Activated naive CD4-positive, alpha-beta T cell treated with anti-CD3 and anti-CD28 coated beads for 36 hours (primary cell): Measurements from ENCODE around the gene SLC9A3. TPM values are rescaled to one million over a fixed set of nuclear protein-coding genes. Genes with fewer than 3 reads are reported as not detected.
"Not testable (repeated sequence)": the region's sequence is repeated elsewhere in the genome, so short reads cannot be mapped to it uniquely, and the experiment has no call there.

Experiments used
- CTCF ChIA-PET: fragments of 350-600 bp; sonication (Branson Sonifier 250); formaldehyde crosslinking; loops from one replicate; lab custom pipeline; 2021; ENCODE audit warnings: antibody characterized with exemption; lab: Charles Lee
- DNase-seq: peaks from one replicate; pipeline ENCODE4 v3.0.0-alpha.2; 2020
- H3K27ac Mint-ChIP-seq: one replicate; pipeline ENCODE4 v1.8.0; 2021; ENCODE audit warnings: mild to moderate bottlenecking, mixed read lengths
- H3K27me3 Mint-ChIP-seq: one replicate; pipeline ENCODE4 v1.8.0; 2021; ENCODE audit warnings: low read depth, mixed read lengths
- H3K36me3 Mint-ChIP-seq: one replicate; pipeline ENCODE4 v1.8.0; 2021; ENCODE audit warnings: low read depth, mixed read lengths
- H3K4me1 Mint-ChIP-seq: one replicate; pipeline ENCODE4 v1.8.0; 2021; ENCODE audit warnings: low read depth, mixed read lengths
- H3K4me3 Mint-ChIP-seq: one replicate; pipeline ENCODE4 v1.8.0; 2021; ENCODE audit warnings: mild to moderate bottlenecking, moderate library complexity, mixed read lengths
- H3K9me3 Mint-ChIP-seq: one replicate; pipeline ENCODE4 v1.8.0; 2021; ENCODE audit warnings: mixed read lengths
- intact Hi-C: fragments of 100-400 bp; cut with micrococcal nuclease; formaldehyde crosslinking; loops from one replicate; pipeline ENCODE4 v1.15.1; 2023
- total RNA-seq, 2 experiments: library from RNA; stranded (reverse); gene quantifications; one replicate each; pipeline ENCODE4 v1.2.3, GENCODE V29; 2021

SLC9A3 gene
- total RNA-seq, 2 experiments from 2014 or later = 1.6 to 2.3 TPM

DNA sequence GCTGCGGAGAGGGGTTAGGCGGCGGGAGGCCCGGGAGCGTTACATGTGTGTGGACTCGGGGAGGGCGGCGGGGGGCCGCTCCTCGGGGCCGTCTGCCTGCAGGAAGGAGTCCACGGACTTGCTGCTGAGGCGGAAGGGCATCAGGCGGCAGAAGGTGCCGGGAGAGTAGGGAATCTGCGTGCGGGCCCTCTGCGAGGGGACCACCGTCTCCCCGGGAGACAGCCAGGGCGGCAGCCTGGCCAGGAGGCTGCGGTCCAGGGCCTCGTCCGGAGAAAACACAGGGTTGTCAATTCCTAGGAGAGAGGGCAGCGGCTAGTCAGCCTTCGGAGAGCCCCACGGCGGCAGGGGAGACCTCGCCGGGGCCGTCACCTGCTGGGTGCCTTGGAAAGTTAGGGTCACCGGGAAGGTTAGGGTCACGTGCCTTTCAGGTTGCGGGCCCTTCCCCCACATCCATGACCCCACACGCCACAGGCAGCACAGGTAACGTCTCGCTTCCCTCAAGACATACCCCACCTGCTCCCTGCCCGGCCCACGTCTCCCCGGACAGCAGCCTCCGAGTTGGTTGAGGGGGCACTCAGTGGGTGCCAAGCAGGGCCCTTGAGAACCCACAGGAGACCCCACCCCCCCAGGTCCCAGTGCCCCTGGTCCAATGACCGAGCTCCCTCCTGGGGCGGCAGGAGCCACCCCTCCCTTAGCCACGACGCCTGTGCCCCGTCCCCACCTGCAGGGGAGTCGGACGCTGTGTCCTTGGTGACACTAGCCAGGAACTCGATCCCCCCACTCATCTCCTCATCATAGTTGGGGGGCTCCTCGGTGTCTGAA, 49.2 kb downstream of the SLC9A3 start:
- CTCF ChIA-PET = no interaction called here
- intact Hi-C loops = loop anchor here (5.0 to 10.0 kb wide), 3 partner anchors 258 to 870 kb away; partner anchors contain the start of genes CCDC127, CLPTM1L and SDHA
- Mint-ChIP-seq H3K4me3 (peak overlapping the region; percentile 56), H3K9me3 (no peaks in the 10 kb centered on the region), H3K27me3 (peaks cover 2% of the 10 kb centered on the region), H3K4me1 (peaks cover 22% of the 10 kb centered on the region), H3K27ac (no peak overlapping the region), H3K36me3 (peaks cover 9% of the 10 kb centered on the region)
- DNase-seq = no peak

- Mint-ChIP-seq H3K36me3 (peaks cover 11% of the 10 kb centered on the region), H3K4me1 (peaks cover 28% of the 10 kb centered on the region), H3K4me3 (peak overlapping the region; percentile 81)
- CTCF ChIA-PET = interaction anchor here (1.3 to 1.7 kb wide), 2 partner anchors 25 to 28 kb away, joined by 3 to 20 read pairs; no protein-coding TSS in a partner anchor
- not testable (repeated sequence) for H3K27me3 Mint-ChIP-seq, H3K27ac Mint-ChIP-seq, H3K9me3 Mint-ChIP-seq, DNase-seq
- intact Hi-C loops = loop anchor here (5.0 to 10.0 kb wide), 3 partner anchors 257 to 870 kb away; partner anchors contain the start of genes CCDC127, CLPTM1L and SDHA
Observed at GRCh38 chr5:474232-474839, 49.9 kb downstream of the SLC9A3 start.

GRCh38 chr5:473551-474192, 50.6 kb downstream of the SLC9A3 start:
- Mint-ChIP-seq H3K9me3 (no peaks in the 10 kb centered on the region), H3K4me3 (peak overlapping the region; percentile 81), H3K4me1 (peaks cover 28% of the 10 kb centered on the region), H3K27ac (no peak overlapping the region), H3K27me3 (peaks cover 2% of the 10 kb centered on the region), H3K36me3 (peaks cover 13% of the 10 kb centered on the region)
- peak; percentile 31 for DNase-seq
- CTCF ChIA-PET = interaction anchor here (0.6 to 1.7 kb wide), 3 partner anchors 24 to 264 kb away, joined by 3 to 20 read pairs (median 3); no protein-coding TSS in a partner anchor
- intact Hi-C loops = loop anchor here (1.0 to 10.0 kb wide), 7 partner anchors 15 to 871 kb away; partner anchors contain the start of genes CCDC127, CEP72, CLPTM1L and SDHA

DNA sequence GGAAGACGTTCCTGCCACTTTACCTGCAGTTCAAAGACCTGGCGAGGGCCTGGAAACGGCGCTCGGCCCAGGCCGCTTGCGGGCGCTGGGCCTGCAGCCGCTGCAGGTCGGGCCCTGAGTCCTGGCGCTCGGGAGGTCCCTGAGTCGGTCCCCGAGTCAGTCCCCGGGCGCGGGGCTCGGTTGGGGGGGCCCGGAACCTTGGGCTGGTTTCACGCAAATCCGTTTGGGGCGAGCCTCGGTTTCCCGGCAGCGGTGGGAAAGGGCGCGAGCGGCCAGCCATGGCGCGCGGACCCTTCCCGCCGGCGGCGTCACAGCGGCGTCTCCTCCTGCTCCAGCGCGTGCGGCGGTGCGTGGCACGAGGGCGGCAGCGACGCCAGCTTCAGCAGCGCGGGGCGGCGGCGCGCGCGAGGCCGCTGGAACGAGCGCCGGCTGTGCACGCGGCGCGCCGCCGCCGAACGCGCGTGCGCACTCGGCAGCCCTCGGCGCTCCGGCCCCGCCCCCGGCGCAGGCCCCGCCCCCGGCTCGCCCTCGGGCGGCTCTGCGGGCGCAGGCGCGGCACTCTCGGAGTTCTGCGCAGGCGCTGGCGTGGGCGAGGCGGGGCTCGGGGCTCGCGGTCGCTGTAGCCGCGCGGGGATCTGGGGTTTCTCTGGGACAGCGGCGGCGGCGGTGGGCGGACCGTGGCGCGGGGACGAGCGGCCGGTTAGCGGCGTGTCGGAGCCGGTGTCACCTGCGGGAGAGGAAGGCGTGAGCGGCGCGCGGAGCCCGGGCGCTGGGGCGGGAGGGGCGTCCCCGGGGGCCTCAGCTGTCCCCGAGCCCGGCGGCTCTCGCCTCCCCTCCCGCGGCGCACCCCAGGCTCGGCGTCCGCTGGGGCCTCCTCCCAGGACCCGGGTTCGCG, 51.3 kb downstream of the SLC9A3 start:
- peak overlapping the region; percentile 78 for H3K4me3 Mint-ChIP-seq
- intact Hi-C loops = loop anchor here (1.0 to 10.0 kb wide), 8 partner anchors 9 to 872 kb away; partner anchors contain the start of genes CCDC127, CEP72, CLPTM1L and SDHA
- peaks cover 28% of the 10 kb centered on the region for H3K4me1 Mint-ChIP-seq
- H3K27me3 Mint-ChIP-seq = peaks cover 2% of the 10 kb centered on the region
- CTCF ChIA-PET = interaction anchor here (0.6 to 1.7 kb wide), 5 partner anchors 14 to 263 kb away, joined by 3 to 20 read pairs (median 4); no protein-coding TSS in a partner anchor
- no peaks in the 10 kb centered on the region for H3K9me3 Mint-ChIP-seq
- peak overlapping the region; percentile 81 for H3K27ac Mint-ChIP-seq
- DNase-seq = peak; percentile 86
- H3K36me3 Mint-ChIP-seq = peaks cover 13% of the 10 kb centered on the region

DNA sequence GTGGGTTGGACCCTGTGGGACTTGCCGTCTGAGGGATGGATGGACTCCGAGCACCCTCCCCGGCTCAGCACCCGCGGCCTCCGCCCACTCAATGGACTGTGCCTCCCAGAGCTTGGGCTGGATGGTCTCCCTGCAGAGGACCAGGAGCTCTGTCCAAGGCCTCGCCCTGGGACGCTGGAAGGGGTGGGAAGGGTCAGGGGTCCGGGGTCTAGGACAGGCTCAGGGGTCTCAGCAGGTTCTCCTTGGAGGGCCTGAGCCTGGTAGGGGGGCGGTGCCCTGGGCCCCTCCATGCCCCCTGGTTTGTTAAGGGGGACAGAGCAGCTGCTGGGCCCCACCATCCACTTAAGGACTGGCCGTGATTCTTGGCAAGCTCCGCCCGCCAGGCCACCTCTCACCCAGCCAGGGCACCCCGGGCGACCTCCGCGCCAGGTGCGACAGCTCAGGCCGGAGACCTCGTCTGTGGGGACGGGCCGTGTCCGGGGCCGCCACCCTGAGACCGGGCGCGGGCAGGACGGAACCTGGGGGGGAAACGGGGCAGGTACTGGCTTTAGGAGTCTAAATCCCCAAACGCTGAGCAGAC, 52.1 kb downstream of the SLC9A3 start:
- DNase-seq = peak; percentile 38
- H3K4me3 Mint-ChIP-seq = peak overlapping the region; percentile 78
- intact Hi-C loops = loop anchor here (1.0 to 10.0 kb wide), 7 partner anchors 8 to 873 kb away; partner anchors contain the start of genes CCDC127, CLPTM1L and SDHA
- CTCF ChIA-PET = interaction anchor here (0.7 to 1.2 kb wide), 4 partner anchors 13 to 27 kb away, joined by 3 to 6 read pairs (median 4); no protein-coding TSS in a partner anchor
- H3K9me3 Mint-ChIP-seq = no peaks in the 10 kb centered on the region
- peaks cover 28% of the 10 kb centered on the region for H3K4me1 Mint-ChIP-seq
- H3K27me3 Mint-ChIP-seq = peaks cover 2% of the 10 kb centered on the region
- peak overlapping the region; percentile 81 for H3K27ac Mint-ChIP-seq
- peaks cover 13% of the 10 kb centered on the region for H3K36me3 Mint-ChIP-seq

- peaks cover 28% of the 10 kb centered on the region for H3K4me1 Mint-ChIP-seq
- peaks cover 13% of the 10 kb centered on the region for H3K36me3 Mint-ChIP-seq
- no peak for DNase-seq
- CTCF ChIA-PET = interaction anchor here (0.7 to 1.2 kb wide), 4 partner anchors 13 to 27 kb away, joined by 3 to 6 read pairs (median 4); no protein-coding TSS in a partner anchor
- H3K27me3 Mint-ChIP-seq = peaks cover 2% of the 10 kb centered on the region
- peak overlapping the region; percentile 81 for H3K27ac Mint-ChIP-seq
- peak overlapping the region; percentile 78 for H3K4me3 Mint-ChIP-seq
- H3K9me3 Mint-ChIP-seq = no peaks in the 10 kb centered on the region
- intact Hi-C loops = loop anchor here (1.0 to 10.0 kb wide), 7 partner anchors 7 to 873 kb away; partner anchors contain the start of genes CCDC127, CLPTM1L and SDHA
Observed at GRCh38 chr5:471750-472058, 52.5 kb downstream of the SLC9A3 start.

DNA sequence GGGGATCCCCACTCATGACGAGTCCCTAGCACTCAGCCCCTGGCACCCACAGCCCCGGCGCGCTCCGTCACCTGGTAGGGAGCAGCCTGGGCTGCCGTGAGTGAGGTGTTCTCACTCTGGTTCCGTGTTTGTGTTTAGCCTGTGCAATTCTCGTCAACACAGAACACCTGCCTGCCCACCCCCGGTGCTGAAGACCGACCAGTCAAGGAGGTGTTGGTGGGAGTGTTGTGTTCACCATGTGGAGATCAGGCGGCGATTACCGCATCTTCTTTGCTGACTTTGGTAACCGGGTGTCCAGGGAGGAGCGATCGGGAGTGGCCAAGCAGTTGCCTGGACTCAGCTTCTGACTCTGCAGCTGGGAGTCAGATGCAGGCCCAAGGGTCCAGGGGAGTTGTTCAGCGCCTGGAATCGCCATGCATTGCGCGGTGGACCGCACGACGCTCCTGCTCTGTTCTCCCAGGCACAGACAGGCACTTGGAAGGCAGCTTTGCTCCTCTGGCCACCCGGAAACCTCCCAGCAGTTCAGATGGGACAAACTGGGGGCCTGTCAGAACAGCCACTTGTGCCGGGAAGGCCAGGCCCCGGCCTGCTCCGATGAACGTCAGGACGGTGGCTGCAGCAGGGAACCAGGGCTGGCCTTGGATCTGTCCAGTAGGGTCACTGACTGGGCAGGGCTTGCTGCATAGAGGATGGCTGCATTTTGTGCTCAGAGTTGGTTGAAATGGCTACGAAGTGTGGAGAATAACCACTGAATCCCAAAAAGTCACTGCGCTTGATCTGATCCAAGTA, 53.1 kb downstream of the SLC9A3 start:
- H3K27ac Mint-ChIP-seq = peak overlapping the region; percentile 81
- intact Hi-C loops = loop anchor here (5.0 to 10.0 kb wide), 3 partner anchors 254 to 874 kb away; partner anchors contain the start of genes CCDC127, CLPTM1L and SDHA
- CTCF ChIA-PET = interaction anchor here (0.7 to 1.2 kb wide), 3 partner anchors 23 to 26 kb away, joined by 3 to 6 read pairs (median 4); no protein-coding TSS in a partner anchor
- H3K4me1 Mint-ChIP-seq = peaks cover 28% of the 10 kb centered on the region
- DNase-seq = no peak
- peaks cover 13% of the 10 kb centered on the region for H3K36me3 Mint-ChIP-seq
- H3K9me3 Mint-ChIP-seq = no peaks in the 10 kb centered on the region
- H3K4me3 Mint-ChIP-seq = peak overlapping the region; percentile 78
- H3K27me3 Mint-ChIP-seq = peaks cover 2% of the 10 kb centered on the region

- intact Hi-C loops = loop anchor here (5.0 to 10.0 kb wide), 3 partner anchors 253 to 875 kb away; partner anchors contain the start of genes CCDC127, CLPTM1L and SDHA
- CTCF ChIA-PET = interaction anchor here (0.9 kb wide), 1 partner anchor 24 kb away, joined by 4 read pairs; no protein-coding TSS in a partner anchor
- no peak for DNase-seq
- Mint-ChIP-seq H3K36me3 (peaks cover 13% of the 10 kb centered on the region), H3K4me3 (no peak overlapping the region), H3K27ac (no peak overlapping the region), H3K9me3 (no peaks in the 10 kb centered on the region), H3K27me3 (no peaks in the 10 kb centered on the region), H3K4me1 (peaks cover 26% of the 10 kb centered on the region)
Observed at GRCh38 chr5:469752-470483, 54.3 kb downstream of the SLC9A3 start.

DNA sequence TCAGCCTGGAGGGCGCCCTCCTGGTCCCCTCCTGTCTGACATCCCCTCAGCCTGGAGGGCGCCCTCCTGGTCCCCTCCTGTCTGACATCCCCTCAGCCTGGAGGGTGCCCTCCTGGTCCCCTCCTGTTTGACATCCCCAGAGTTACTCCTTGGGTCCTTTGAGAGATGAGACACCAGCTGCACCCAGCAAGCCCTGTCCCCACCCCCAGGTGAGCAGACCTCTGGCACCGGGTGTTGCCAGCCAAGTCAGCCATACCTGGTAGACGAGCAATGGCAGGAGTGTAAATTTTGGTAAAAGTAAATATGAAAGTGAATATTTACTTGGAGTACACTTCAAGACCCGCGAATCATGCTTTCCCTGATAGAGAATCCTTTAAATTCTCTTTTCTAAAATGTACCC, 55.8 kb downstream of the SLC9A3 start:
- H3K27ac Mint-ChIP-seq = no peak overlapping the region
- H3K4me1 Mint-ChIP-seq = peaks cover 36% of the 10 kb centered on the region
- no peak overlapping the region for H3K4me3 Mint-ChIP-seq
- no peaks in the 10 kb centered on the region for H3K27me3 Mint-ChIP-seq
- DNase-seq = no peak
- intact Hi-C loops = no loop called here
- CTCF ChIA-PET = no interaction called here
- H3K36me3 Mint-ChIP-seq = peaks cover 21% of the 10 kb centered on the region
- no peaks in the 10 kb centered on the region for H3K9me3 Mint-ChIP-seq
